GM12892 (cell line): ENCODE results near the gene GLO1.

Experiments used
- POLR2A ChIP-seq: IDR thresholded peaks from 2 replicates; pipeline ENCODE4 v1.6.1; 2011; ENCODE audit warnings: low read depth, low read length, control low read depth
- POLR2AphosphoS5 ChIP-seq: IDR thresholded peaks from 2 replicates; pipeline ENCODE4 v1.6.1; 2011; ENCODE audit warnings: low read depth, low read length, control low read depth

DNA sequence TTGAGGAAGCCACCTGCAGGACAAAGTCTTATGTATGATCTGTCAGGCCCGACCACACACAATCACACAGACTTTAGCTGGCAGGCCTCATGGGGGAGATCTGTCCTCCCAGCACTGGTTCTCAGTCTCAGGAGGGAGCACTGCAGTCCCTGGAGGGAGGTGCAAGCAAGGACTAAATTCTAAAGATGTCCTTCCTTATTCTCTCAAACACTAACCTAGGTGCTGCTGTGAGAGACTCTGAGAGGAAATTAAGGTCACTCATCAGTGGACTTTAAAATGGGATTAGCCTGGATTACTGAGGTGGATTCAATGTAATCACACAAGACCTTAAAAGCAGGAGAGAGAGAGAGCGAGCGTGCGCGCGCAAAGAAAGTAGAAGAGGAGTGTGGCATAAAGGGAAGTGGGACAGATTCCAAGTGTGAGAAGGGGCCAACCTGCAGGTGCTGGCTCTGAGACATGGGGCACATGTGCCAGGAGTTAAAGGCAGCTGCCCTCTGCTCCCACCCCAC is 14.3 kb downstream of the GLO1 start:
- no peak for TF ChIP-seq POLR2AphosphoS5
- no peak for TF ChIP-seq POLR2A
